ENCODE measurements around the gene SALL2.

SALL2 gene

GRCh38 chr14:21528381-21529348 is 2.5 kb upstream of the SALL2 start:
- no peak overlapping the region for H3K27ac ChIP-seq
- DNase-seq (ENCODE audit: low read depth, low spot score): no peak

GRCh38 chr14:21527318-21527679 is 1.2 kb upstream of the SALL2 start:
- H3K27ac ChIP-seq: no peak overlapping the region
- DNase-seq (ENCODE audit: low read depth, low spot score): no peak

GRCh38 chr14:21526672-21527317 is 649 bp upstream of the SALL2 start:
- no peak for DNase-seq (ENCODE audit: low read depth, low spot score)
- no peak overlapping the region for H3K27ac ChIP-seq

GRCh38 chr14:21525571-21525961 is 580 bp downstream of the SALL2 start:
- H3K27ac ChIP-seq: no peak overlapping the region
- no peak for DNase-seq (ENCODE audit: low read depth, low spot score)

- no peak for DNase-seq (ENCODE audit: low read depth, low spot score)
Measured at GRCh38 chr14:21524575-21525490, 1.3 kb downstream of the SALL2 start.

GRCh38 chr14:21523203-21523602 is 2.9 kb downstream of the SALL2 start:
- DNase-seq (ENCODE audit: low read depth, low spot score): no peak
- no peak overlapping the region for H3K27ac ChIP-seq

More at GRCh38 chr14:21524575-21525490, 1.3 kb downstream of the SALL2 start:
- H3K27ac ChIP-seq: no peak overlapping the region

GRCh38 chr14:21521501-21521900 is 4.6 kb downstream of the SALL2 start:
- no peak overlapping the region for H3K27ac ChIP-seq
- DNase-seq (ENCODE audit: low read depth, low spot score): no peak

- DNase-seq (ENCODE audit: low read depth, low spot score): no peak
- H3K27ac ChIP-seq: no peak overlapping the region
Measured at GRCh38 chr14:21520767-21521166, 5.4 kb downstream of the SALL2 start.

GRCh38 chr14:21518725-21519124 is 7.4 kb downstream of the SALL2 start:
- H3K27ac ChIP-seq: no peak overlapping the region
- DNase-seq (ENCODE audit: low read depth, low spot score): no peak

- DNase-seq (ENCODE audit: low read depth, low spot score): no peak
- H3K27ac ChIP-seq: no peak overlapping the region
Measured at GRCh38 chr14:21514341-21514740, 11.8 kb downstream of the SALL2 start.

- peak within 1 kb of the TSS; percentile 75 for H3K27ac ChIP-seq
- DNase-seq (ENCODE audit: low read depth, low spot score): peak; percentile 94
Measured at GRCh38 chr14:21510735-21511657, 15.2 kb downstream of the SALL2 start, which contains the start of gene METTL3. Gene METTL3, minus strand, starts transcription at chr14:21511340. Its CDS starts 117 bp downstream, at chr14:21511223.

- H3K27ac ChIP-seq: no peak overlapping the region
- no peak for DNase-seq (ENCODE audit: low read depth, low spot score)
Measured at GRCh38 chr14:21509432-21510143, 16.6 kb downstream of the SALL2 start.

GRCh38 chr14:21506557-21506956 is 19.6 kb downstream of the SALL2 start:
- DNase-seq (ENCODE audit: low read depth, low spot score): no peak
- H3K27ac ChIP-seq: no peak overlapping the region

GRCh38 chr14:21505012-21505553 is 21.1 kb downstream of the SALL2 start:
- H3K27ac ChIP-seq: no peak overlapping the region
- DNase-seq (ENCODE audit: low read depth, low spot score): no peak

GRCh38 chr14:21503376-21503775 is 22.8 kb downstream of the SALL2 start:
- H3K27ac ChIP-seq: no peak overlapping the region
- DNase-seq (ENCODE audit: low read depth, low spot score): no peak

GRCh38 chr14:21501568-21501967 is 24.6 kb downstream of the SALL2 start:
- DNase-seq (ENCODE audit: low read depth, low spot score): no peak

GRCh38 chr14:21498540-21499526 is 27.3 kb downstream of the SALL2 start:
- H3K27ac ChIP-seq: no peak overlapping the region
- no peak for DNase-seq (ENCODE audit: low read depth, low spot score)

More at GRCh38 chr14:21501568-21501967, 24.6 kb downstream of the SALL2 start:
- H3K27ac ChIP-seq: no peak overlapping the region
